Activated gamma-delta T cell treated with Interleukin-2 at 50 U/mL for 16 hours (primary cell): ENCODE measurements around the gene ARL16.

Source experiments
- DNase-seq: peaks from one replicate; pipeline ENCODE4 v3.0.0-alpha.2; 2020

Gene ARL16

GRCh38 chr17:81641825-81642489, 41.6 kb downstream of the ARL16 start:
- DNase-seq: no peak

GRCh38 chr17:81640011-81640410, 43.6 kb downstream of the ARL16 start:
- no peak for DNase-seq

- DNase-seq: no peak
These were observed 44.9 kb downstream of the ARL16 start for GRCh38 chr17:81638683-81639082.

GRCh38 chr17:81636505-81637288, 46.9 kb downstream of the ARL16 start, which contains the start of the genes NPLOC4 and TSPAN10:
Gene NPLOC4 (minus strand): TSS chr17:81637112. CDS start chr17:81636930, 182 bp downstream.
Gene TSPAN10 (plus strand): TSS chr17:81637196. CDS start chr17:81642413, 5,217 bp downstream.
- DNase-seq: peak; percentile 78

GRCh38 chr17:81635973-81636504, 47.6 kb downstream of the ARL16 start:
- DNase-seq: no peak

- no peak for DNase-seq
These were observed 48.2 kb downstream of the ARL16 start for GRCh38 chr17:81635431-81635830.

- DNase-seq: no peak
These were observed 52.1 kb downstream of the ARL16 start for GRCh38 chr17:81631482-81631881.
